T-helper 1 cell (primary cell): ENCODE results near the gene PCYT1A.
"Not testable (repeated sequence)": the region's sequence is repeated elsewhere in the genome, so short reads cannot be mapped to it uniquely, and the experiment has no call there.

ENCODE experiments used
- DNase-seq, 5 donors: peaks; one replicate each; pipeline ENCODE4 v3.0.0-alpha.2; 2012 to 2020

PCYT1A gene

DNA sequence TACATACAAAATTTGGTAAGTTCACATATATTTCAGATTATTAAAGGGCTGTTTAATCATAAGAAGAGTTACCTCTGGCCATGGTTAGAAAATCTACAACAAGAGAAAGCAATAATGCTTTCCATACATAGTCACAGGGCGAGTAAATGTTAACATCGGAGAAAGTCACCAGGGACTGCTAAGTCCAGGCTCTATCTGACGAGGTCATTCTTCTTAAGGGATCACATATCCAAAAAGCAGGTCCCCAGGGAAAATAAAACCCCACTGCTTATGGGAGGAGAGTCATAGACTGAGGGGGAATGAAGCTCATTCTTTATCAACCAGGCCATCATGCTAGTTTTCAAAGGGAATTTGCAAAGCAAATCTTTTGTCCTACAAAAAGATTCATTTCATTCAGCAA, 3.1 kb downstream of the PCYT1A start:
- DNase-seq: no peak

DNA sequence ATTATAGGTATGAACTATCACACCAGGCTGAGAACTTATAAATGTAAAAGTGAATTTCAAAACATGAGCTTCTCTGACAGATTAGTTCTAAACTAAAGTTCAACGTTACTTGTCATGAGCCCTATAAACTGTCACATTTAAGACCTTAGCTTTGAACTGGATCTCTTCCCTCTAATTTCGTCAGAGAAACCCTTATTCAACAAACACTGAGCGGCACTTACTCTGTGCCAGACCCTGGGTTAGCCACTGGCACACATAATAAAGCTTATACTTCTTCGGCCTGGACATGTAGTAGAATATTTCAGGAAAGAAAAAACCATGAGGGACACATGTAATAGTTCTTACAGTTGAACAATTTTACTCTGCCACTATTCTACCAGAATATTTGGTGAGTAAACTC, 5.6 kb downstream of the PCYT1A start:
- no peak for DNase-seq

DNA sequence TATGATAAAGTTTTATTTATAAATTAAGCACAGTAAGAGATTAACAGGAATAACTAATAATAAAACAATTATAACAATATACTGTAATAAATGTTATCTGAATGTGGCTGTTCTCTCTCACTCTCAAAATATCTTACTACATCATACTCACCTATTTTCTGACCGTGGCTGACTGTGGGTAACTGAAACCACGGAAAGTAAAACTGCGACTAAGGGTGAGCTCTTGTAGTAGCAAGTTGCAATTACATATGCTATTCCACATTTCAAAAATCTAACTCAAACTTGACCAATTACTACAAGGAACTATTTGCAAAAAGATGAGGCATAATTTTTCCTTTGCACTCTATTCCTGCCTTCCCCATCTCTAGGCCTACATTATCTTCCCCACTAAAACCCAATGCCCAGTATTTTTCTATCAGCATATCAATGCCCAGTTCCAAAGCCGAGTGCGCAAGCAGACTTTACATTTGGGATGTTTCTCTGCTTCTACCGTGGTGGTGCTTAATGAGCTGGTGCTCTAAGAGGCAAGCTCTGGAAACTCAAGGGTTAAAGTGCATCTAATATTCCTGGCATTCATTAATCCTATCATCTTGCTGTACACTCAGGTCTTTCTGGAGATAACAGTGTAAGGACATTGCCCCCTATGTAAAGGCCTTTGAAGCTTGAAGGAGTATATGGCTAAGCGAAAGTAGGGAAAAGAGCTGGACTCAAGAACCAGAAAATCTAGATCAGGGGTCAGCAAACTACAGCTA, 6.7 kb downstream of the PCYT1A start:
- DNase-seq: peak in 1 of 5 donors; percentile 60

DNA sequence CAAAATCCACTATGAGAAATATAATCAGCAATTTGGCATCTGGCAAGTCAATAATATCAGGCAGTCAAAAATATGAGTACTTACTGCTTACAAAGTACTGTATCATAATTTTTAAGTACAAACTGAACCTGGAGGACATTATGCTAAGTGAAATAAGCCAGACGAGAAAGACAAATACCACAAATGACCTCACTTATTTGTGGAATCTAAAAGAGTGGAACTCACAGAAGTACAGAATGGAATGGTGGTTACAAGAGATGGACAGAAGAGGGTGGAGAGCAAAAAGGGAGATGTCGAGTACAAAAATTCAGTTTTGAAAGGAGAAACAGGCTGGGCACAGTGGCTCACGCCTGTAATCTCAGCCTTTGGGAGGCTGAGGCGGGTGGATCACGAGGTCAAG, 12.4 kb downstream of the PCYT1A start:
- no peak for DNase-seq

DNA sequence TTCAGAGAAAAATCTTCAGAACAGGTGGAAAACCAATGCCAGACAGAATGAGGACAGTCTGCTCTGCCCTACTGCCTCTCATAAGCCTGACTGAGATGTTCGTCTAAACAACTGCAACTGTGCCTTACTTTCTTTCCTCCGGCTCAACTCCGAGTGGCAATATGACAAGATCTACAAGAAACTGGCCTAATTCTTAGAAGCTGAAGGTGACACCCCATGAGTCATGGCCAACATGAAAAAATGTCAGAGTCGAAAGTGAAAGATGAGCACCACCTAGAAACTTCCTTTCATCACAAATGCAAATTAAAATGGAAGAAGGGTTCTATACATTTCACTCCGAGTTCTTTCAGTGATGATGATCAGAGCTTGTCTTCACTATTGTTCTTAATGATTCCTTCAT, 12.9 kb downstream of the PCYT1A start:
- DNase-seq: peak in 4 of 5 donors; percentile 28 to 95 (median 42)

DNA sequence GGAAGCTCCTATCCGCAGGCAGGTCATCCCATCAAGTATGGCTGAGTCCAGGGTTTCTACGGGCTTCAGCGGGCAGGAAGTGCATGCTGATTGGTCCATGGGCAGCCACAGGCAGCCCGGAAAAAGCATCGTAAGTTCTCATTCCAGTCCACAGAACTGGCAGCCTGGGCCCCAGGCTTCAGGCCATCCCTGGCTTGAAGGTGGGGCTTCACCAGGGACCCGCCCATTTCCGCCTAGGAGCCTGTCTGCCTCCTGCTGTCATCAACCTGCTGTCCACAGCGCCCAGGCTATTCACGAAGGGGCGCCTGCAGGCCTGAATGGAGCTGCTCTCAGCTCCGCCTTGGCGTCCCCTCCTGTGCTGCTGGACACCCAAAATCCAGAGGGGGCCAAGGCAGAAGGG, 13.9 kb downstream of the PCYT1A start:
- DNase-seq: peak in 1 of 5 donors; percentile 57

DNA sequence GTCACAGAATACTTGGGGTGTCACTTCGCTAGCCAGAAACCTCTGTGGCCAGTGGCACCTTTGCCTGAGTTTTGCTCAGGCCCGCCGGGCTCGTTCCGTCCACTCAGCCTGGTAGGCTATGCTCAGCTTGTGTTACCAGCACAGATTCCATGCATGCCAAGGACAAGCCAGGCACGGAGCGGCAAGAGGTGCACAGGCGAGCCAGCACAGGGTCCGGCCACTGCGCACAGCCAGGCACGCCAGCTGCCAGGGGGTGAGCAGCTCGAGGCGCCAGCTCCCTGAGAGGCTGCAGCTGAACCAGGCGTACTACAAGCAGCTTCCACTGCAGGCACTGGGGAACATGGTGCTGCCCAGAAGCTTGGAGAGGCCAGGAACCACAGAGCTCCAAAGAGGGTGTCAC, 14.7 kb downstream of the PCYT1A start:
- DNase-seq: no peak

DNA sequence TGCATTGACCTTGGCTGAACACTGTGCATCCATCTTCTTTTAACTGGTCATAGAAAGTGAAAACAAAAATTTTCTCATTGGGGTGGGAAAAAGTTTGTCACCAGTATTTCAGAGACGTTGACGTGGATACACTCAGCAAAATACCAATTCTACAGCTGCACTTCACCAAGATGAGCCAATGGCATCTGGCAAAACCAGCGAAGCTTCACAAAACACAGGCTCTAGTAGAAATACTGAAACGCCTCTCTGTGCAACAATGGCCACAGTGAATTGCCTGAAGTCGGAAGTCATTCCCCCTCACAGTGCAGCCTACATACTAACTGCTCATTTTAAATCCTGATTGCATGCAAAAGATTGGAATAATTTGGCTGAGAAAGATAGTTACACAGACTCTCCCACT, 17.0 kb downstream of the PCYT1A start:
- no peak for DNase-seq

DNA sequence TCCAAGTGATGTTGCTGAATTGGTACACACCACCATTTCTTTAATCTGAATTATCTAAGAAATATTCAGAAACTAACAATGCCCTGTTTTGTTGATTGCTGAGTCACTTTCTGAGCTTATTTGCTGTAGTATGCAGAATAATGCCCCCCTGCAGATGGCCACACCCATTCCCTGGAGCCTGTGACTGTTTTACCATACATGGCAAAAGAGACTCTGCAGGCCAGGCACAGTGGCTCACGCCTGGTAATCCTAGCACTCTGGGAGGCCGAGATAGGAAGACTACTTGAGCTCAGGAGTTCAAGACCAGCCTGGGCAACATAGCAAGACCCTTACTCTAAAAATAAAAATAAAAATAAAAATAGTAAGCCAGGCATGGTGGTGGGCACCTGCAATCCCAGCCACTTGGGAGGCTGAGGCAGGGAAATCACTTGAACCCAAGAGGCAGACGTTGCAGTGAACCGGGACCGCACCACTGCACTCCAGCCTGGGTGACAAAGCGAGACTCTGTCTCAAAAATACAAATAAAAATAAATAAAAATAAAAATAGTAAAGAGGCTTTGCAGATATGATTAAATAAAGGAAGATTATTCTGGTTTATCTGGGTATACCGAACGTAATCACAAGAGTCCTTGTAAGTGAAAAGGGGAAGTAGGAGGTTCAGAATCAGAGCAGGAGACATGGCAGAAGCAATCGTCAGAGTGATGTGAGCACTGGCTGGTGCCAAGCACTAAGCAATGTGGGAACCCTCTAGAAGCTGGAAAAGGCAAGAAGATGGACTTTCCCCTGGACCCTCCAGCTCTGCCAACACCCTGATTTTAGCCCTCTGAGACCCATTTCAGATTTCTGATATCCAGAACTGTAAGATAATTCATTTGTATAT, 19.0 kb downstream of the PCYT1A start:
- DNase-seq: peak in 1 of 5 donors; percentile 42

DNA sequence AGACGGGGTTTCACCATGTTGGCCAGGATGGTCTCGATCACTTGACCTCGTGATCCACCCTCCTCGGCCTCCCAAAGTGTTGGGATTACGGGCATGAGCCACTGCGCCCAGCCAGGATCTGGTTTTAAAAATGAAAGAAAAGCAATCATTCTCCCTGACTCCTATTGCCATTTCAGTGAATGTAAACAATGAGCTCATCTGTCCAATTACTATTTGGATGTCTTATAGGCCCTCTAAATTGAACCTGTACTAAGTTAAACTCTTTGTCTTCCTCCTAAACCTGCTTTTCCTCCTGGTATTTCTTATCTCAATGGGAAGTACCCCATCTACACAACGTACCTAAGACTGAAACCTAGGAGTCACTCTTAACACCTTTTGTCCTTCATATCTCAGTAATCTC, 23.7 kb downstream of the PCYT1A start:
- no peak for DNase-seq

DNA sequence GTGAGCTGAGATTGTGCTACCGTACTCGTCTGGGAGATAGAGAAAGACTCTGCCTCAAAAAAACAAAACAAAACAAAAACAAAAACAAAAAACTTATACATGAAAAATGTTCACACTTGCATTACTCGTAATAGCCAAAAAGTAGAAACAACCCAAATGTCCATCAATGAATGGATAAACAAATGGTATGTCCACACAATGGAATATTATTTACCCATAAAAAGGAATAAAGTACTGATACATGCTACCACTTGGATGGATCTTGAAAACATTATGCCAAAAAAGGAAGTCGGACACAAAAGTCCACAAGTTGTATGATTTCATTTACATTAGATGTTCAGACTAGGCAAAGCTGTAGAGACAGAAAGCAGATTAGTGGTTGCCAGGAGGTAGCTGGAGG, 26.7 kb downstream of the PCYT1A start:
- DNase-seq: no peak

DNA sequence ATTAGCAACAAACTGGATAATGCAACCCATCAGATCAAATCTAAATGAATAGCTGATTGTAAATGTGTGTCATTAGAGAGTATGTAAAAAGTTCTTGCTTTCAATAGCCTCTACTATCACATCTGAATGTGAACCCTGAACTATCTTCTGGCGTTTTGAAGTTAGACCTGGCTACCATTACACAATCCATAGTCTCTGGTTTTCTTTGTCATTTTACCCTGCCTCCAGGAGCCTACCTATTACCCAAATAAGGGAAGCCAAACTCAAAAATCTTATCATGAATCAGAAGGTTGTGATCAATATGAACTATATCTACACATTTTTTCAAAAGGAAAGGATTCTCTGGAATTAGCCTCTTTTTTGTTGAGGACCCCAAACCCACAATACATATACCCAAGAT, 31.8 kb downstream of the PCYT1A start:
- DNase-seq: no peak

DNA sequence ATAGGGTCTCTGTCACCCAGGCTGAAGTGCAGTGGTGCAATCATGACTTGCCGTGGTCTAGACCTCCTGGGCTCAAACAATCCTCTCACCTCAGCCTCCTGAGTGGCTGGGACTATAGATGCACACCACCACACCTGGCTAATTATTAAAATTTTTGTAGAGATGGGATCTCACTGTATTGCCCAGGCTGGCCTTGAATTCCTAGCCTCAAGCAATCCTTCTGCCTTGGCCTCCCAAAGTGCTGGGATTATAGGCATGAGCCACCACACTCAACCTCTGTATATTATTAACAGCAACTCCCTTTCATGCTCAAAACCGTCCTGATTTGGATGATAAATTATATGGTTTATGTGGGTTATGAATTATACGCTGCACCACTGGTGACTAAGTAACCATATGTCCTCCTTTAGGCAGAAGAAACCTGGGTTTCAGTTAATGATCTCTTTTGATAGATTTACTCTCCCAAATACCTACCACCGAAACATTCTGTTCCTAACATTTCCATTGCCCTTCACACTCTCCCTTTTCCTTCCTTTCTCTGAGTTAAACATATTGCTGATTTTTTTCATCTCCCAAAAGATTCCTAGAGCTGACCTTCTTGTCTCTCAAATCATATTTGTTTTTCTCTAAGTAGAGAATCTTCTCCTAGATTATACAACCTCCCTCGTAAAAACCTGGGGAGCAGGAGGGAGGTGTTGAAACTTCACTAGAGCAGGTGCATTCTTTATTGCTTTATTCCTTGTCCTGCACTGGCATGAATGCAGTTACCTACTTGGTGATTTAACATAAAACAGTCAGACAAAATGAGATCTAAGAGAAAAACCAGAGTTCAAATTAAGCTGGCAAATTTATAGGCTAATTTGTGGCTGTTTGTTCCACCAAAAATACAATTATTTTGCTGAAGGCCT, 32.9 kb downstream of the PCYT1A start:
- no peak for DNase-seq

DNA sequence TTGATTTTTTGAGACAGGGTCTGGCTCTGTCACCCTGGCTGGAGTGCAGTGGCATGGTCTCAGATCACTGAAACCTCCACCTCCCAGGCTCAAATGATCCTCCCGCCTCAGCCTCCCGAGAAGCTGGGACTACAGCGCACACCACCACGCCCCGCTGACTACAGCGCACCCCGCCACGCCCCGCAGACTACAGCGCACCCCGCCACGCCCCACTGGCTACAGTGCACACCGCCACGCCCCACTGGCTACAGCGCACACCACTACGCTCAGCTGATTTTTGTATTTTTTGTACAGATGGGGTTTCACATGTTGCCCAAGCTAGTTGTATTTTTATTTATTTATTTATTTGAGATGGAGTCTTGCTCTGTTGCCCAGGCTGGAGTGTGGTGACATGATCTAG, 35.6 kb downstream of the PCYT1A start:
- no peak for DNase-seq

DNA sequence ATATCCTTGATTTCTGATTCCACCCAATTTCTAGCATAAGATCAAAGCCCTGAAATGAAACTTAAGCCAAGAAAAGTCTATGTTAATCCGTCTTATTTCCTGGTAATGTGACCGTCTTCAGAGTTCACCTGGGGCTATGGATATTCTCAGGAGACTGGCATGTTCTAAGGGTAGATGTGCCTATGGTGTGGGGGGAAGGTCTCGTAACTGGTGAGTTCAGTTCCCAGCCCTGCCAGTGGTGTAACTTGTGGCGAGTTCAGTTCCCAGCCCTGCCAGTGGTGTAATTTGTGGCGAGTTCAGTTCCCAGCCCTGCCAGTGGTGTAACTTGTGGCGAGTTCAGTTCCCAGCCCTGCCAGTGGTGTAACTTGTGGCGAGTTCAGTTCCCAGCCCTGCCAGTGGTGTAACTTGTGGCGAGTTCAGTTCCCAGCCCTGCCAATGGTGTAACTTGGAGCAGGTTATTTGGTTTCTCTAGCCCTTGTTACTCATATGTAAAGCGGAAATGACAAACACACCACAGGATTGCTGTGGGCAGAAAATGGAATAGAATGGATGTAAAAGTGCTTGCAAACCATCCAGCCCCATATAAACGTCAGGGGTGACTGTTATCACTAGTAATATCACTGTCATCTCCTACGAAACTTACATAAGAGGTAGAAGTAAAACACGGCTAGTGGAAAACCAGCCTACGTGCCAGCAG, 40.8 kb downstream of the PCYT1A start:
- DNase-seq: peak in 1 of 5 donors; percentile 31

DNA sequence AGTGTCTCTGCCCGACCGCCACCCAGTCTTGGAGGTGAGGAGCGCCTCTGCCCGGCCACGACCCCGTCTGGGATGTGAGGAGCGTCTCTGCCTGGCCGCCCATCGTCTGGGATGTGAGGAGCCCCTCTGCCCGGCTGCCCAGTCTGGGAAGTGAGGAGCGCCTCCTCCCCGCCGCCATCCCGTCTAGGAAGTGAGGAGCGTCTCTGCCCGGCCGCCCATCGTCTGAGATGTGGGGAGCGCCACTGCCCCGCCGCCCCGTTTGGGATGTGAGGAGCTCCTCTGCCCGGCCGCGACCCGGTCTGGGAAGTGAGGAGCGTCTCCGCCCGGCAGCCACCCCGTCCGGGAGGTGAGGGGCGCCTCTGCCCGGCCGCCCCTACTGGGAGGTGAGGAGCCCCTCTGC, 43.4 kb downstream of the PCYT1A start:
- not testable (repeated sequence) for DNase-seq

DNA sequence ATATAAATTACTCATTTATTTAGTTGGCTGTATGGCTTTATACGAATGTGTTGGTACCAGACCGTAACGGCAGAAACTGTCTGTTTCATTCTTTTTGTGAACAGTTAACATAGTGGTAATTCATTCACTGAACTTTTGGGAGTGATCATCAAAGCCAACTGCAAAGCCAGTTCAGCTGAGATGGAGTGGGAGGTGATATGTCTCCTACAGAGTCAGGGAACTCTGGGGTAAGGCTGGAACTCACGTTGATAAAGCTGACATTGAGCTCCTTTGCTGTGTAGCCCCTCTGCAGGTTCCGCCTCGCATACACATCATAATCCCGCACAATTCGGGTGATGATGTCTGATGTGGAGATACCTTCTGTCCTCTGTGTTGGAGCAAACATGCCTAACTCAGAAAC, 45.8 kb downstream of the PCYT1A start:
- no peak for DNase-seq

DNA sequence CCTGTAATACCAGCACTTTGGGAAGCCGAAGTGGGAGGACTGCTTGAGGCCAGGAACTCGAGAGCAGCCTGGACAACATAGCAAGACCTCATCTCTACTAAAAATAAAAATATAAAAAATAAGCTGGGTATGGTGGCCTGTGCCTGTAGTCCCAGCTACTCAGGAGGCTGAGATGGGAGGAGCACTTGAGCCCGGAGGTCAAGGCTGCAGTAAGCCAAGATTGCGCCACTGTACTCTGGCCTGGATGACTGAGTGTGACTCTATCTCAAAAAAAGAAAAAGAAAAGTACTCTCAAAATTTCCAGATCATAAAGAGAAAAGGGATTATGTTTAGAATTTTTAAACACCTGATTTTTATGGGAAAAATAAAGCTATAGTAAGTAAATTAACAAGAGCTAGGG, 47.1 kb downstream of the PCYT1A start:
- no peak for DNase-seq

DNA sequence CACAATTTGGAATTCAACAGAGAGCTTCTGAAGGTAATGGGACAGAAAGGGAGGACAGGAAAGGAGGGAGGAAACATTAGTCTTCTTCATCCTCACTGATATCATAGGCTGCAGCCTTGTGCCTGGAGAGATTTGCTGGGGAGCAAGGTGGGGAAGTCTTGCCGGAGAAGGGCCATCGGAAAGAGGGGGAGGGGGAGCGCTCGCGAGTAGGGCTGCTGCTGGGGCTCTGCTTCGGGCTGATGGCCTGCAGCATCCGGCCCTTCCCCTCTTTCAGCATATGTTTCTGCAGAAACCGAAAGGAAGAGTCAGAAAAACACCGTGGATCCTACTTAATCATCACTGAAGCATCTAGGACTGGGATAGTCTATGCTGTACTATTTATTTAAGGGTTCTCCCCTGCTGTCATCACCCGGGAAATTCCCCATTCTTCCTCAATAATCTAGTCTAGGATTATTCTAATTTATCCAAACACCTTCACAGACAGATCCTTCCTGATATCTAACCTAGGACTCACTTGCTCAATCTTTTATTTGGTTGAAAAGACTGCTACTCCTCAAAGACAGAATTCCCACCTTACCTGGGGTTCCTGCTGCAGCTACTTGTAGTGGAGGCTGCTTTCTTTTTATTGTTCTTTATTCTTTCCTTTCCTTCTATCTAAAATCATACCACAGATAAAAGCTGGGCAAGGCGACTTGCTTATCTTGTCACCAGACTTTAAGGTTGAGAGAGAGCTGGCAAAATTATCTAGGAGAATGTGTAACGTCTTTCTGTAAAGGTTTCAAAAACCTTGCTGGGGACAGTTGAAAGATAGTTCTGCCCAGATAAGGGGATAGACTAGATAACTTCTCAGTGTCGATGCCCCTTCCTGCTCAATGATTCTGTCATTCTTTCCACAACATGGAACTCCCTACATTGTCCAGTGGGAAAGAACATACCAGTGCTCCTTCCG, 48.6 kb downstream of the PCYT1A start:
- no peak for DNase-seq

DNA sequence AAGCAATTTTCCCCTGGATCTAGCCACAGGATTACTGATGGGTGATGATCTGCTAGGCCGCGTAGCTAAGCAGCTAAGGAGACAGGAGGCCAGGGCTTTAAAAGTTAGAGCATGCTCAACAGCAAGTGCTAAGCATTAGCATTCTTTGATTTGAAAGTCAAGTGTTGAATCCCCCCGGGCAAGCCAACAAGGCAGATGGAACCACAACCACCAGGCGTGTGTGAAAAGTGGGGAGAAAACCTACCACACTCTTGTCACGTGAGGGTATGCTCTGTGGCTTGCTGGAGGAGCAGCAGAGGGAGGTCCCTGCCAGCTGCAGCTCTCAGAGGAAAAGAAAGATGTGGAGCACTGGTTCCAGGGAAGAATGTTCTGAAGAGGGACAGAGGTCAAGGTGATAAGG, 50.3 kb downstream of the PCYT1A start:
- DNase-seq: no peak

DNA sequence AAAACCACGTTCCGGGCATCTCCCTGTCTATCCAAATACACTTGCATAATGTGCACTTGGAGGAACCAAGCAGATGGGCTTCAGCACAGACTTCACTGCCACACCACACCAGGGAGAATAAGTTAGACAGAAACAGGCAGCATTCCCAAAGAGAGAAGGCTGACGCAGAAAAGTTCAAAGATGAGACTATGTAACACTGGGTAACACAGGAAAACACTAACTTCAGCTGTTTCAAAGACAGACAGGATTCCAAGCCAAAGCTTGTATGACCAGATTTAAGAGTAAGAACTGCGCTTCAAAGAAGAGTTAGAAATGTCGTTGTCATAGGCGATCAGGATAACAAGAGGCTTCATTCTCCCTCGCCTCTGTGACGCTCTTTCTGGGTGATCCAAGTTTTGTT, 51.3 kb downstream of the PCYT1A start:
- no peak for DNase-seq
